ENCODE measurements around the gene TTC7B. TPM values are rescaled to one million over a fixed set of nuclear protein-coding genes. Genes with fewer than 3 reads are reported as not detected.
A peak's percentile ranks its signal among the peaks of the same experiment; 100 is the strongest.

TTC7B gene
- total RNA-seq, 1 donor from 2014 or later, result 32.4 TPM

DNA sequence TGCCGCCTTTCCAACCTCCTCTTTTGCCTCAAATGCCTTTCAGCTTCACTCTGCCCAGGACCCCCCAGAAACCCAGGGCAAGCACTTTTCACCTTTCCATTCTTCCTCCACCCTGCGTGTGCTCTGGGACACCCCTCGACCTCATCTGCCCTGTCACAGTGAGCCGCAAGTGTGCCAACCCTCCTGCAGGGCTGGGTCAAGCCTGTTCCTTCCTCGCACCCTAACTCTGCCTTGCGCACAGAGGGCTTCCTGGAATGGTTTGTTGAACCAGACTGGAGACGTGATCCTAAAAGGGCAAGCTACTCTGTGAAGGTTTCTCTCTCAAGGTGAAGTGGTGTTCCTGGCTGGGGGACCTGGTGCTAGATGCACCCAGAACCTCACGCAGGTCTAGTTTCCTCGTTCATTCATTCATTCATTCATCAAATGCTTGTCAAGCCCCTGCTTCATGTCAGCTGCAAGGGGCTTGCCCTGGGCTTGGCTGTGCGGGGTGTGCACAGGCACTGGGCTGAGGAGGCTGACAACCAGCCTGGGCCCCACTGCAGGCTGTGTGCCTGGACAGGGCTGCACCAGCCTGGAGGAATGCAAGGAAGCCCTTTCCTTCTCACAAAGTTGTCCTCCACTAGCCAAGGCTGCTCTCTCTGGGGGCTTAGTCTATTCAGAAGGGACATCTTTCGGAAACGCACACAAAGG lies 232.2 kb downstream of the TTC7B start:
- no peak for DNase-seq (ENCODE audit: low spot score)
- no peak for ATAC-seq

DNA sequence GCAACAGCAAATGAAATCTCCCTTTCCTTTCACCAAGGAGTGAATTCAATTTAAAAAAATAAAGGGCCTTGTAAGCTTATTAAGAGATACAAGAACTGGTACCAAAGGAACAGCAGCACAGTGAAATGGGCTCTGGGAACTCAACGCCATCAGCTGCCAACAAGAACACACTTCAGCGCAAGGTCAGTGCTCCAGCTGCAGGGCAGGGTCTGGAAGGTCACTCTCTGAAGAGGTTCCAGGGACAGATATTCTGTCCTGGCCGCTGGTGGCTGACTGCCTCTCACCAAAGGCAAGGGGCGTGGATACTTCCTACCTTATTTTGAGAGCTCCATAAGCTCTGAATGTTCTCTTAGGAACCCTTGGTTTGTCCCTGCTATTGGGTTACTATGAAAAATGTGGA lies 232.8 kb downstream of the TTC7B start:
- DNase-seq (ENCODE audit: low spot score), result no peak
- no peak for ATAC-seq

DNA sequence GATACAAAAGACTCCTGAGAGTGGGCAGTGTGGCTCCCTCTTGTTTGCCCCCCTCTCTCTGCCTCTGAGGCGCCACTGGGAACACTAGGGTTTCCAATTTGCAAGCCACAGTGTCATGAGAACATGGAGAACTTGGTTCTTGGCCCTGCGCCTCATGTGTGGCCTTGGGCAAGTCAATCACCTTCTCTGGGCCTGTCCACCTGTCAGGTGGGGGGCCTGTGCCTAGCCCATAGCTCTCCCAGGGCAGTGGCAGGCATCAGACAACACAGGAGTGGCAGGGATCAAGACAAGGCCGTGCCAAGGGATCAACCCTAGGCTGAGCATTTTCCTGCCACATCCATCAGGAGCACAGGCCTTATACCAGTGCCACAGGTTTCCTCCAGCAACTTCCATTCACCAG lies 234.1 kb downstream of the TTC7B start:
- ATAC-seq (no peak), DNase-seq (ENCODE audit: low spot score) (no peak)

DNA sequence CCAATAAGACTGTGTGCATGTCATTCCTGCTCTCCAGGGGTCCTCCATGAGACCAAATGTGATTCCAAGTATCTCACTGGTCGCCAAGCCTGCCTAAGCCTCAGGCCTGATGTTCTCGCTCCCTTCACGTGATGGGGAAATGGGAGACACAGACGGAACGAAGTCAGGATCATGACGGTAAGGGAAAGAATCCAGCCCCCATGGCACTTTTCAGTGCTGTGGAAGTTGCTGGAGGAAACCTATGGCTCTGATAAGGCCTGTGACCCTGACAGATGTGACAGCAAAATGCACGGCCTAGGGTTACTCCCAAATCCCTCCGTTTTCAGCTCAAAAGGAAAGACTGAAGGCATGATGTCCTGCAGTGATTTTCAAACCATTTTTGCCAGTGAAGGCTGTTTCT lies 234.5 kb downstream of the TTC7B start:
- no peak for DNase-seq (ENCODE audit: low spot score)
- ATAC-seq, result no peak

DNA sequence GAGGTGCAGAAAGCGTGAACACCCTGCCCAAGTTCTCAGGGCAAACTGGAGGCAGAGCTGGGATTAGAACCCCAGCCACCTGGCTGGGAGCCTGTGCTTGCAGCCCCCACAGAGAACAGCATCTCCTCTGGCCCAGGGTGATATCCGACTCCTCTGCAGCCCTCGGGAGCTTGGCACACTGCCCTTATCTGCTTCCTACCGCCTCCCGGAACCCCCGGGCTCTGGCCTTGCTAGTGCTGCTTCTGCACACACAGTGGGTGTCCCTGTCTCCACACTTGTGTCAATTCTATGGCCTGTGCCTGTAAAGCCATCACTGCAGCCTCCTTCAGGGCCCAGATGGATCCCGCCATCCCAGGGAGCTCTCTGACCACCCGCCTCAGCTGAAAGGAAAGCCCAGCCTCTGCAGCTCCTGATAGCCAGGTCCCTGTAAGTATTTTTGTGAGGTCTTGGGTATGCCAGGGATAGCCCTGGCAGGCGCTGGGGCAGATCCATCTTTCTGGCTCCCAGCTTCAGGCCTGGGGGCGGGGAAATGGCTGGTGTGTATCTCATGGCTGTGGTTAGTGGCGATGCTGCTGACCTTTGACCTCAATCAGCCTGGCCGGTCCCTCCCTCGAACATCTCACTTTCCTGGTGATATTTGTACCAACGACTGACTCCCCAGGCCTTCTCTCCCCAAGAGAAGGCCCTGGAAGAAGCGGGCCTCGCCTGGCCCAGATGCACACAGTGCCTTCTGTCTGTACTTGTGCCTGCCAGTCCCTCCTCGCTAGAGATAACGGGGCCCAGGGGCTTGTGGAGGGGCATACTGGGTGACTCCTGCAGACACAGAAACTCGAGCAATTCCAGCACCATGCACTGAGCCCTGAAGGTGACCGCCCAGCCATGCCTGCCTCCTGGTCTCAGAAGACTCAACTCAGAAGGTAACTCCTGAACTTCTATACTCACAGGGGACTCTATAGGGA lies 235.6 kb downstream of the TTC7B start:
- DNase-seq (ENCODE audit: low spot score) (no peak), ATAC-seq (peak; percentile 9)

DNA sequence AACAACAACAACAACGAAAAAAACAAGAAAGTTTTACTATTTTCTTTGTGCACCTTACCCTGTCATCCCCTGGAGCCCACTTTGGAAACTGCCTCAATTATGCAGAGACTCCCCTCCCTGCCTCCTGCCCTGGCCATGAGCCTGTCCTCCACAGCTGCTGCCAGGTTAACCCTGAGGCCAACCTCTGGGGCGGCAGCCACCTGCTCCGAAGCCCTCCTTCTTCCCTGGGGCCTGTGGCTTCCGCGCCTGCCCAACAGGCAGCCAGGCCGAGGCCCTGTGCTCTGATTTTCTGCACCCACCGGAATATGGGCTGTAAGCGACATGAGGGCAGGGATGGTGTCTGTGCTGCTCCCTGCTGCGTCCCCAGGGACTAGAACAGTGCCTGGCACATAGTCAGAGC lies 236.4 kb downstream of the TTC7B start:
- ATAC-seq, result no peak
- DNase-seq (ENCODE audit: low spot score), result no peak

DNA sequence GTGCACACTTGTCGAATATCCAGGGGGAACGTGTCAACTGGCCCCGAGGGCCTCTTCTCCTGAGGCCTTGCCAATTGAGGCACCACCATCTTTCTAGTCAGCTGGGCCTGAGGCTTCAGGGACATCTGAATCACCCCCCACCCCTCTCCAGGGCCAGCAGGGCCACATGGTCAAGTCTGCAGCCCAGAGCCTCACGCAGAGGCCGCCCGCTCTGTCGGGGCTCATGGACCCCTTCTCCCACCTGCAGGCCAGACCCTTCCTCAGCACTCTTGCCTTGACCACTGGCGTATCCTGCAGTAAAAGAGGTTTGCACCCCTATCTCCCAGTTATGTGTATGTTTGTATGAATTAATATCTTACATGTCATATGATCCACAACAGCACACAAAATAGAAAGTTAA lies 237.1 kb downstream of the TTC7B start:
- DNase-seq (ENCODE audit: low spot score) (no peak), ATAC-seq (no peak)

DNA sequence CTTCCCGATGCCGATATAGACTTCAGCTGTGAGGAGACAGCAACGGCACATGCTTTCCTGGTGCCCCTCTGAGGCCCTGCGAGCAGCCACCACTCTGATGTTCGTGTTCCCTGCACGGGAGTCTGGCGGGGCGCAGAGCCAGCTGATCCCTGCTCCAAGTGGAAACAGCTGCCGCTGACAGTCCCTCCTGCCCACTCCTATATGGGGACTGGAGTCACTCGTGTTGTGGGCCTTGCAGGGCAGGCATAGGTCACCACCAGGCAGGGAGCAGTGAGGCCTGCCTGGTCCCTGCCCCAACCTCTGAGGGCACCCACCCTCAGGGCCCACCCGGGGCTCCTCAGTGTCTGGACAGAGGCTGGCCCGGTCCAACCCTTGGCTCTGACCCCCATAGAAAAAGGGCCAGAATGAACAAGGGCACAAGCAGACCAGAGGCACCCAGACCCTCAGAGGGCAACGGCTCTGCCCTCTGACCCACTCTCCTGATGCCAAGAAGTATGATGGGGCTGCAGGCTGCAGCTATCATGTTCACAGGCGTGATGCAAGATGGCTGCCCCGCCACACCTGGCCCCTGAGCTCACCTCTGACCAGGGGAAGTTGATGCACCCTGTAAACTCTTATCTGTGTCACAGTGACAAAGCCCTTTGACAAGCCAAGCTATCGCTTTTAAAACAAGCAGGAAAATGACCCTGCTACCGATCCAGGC lies 237.8 kb downstream of the TTC7B start:
- no peak for ATAC-seq
- DNase-seq (ENCODE audit: low spot score), result no peak

DNA sequence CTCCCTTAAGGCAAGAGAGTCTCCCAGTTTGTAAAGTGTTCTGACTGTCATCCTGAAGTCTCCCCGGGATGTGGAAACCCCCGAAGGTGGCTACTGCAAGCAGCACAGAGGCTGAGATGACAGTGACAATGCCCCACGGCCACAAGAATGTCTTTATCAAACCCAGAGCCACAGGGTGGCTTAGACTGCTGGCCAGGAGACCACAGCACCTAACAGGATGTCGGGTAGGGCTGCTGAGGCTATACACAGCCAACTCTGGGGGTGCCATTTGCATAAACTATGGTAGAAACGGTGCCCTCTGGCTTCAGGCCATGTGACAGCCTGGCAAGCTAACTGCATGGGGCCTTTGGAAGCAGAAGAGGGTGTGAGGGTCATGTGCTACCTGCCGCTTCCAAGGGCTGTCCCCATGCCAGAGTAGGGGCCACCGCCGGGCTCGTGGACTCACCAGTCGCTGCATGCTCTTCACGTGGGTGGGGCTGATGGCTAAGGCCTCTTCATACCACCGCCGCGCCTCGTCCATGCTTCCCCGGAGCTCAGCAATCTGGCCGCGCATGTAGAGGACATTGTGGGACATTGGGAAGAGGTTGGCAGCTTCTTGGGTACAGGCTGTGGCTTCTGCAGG lies 238.5 kb downstream of the TTC7B start:
- no peak for DNase-seq (ENCODE audit: low spot score)
- no peak for ATAC-seq

DNA sequence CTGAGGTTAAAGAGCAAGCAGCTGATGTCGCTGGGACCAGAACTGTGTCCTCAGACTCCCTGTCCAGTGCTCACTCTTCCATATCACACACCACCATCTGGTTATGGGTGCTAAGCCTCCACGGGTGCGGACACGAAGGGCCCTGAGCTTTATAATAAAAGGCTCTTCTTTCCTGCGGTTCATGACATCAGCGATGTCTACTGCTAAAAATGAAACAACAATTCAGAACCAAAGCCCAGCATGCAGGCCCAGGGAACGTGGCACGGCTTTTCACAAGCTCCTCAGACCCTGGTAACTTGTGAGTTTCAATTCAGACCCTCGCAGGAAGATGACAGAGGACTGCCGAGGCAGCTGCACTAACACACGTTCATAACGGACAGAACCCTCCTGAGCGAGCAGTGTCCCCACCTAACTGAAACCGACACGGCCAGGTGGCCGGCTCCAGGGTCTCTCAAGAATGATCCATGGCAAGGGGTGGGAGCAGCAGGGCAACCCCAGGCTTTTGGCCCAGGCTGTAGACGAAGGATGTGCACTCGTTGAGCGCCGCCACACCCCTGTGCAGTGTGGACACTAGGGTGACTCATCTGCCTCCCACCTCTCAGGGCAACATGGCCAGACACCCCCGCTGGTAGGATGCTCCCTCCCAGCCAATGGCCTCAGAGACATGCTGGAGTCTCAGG lies 239.1 kb downstream of the TTC7B start:
- no peak for DNase-seq (ENCODE audit: low spot score)
- no peak for ATAC-seq

DNA sequence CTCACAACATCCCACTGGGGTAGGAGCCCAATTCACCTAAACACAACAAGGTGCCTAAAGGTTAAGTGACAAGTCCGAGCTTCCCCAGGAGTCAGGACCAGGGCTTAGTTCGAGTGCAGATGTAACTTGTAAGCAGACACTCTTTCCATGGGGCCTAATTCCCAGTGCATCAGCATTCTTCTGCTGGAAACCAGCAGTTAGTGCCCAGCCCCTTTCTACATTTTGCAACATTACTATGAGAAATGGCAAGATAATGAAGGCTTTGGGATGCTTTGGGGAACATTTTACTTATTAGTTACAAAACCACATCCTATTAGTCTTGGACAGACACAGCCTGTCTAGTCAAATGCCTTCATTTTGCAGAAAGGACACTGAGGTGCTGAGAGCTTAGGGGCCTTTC lies 239.6 kb downstream of the TTC7B start:
- ATAC-seq (no peak), DNase-seq (ENCODE audit: low spot score) (no peak)

DNA sequence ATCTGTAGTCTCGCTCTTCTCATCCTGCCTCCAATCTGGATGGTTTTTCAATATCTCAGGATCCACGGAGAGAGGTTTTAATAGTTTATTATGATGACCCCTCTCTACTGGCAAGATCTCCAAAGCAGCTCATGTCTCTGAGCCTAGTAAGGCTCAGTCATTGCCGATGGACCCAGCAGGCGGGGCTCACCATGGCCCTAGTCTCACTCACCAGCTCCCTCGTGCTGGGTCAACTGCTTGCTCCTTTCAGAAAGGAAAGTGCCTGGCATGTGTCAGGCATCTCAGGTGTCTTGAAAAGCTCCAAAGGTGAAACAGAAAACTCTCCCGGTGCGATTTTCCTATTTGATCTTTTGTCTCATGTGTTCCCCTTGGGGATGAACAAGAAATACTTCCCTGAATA lies 240.4 kb downstream of the TTC7B start:
- DNase-seq (ENCODE audit: low spot score) (no peak), ATAC-seq (no peak)

DNA sequence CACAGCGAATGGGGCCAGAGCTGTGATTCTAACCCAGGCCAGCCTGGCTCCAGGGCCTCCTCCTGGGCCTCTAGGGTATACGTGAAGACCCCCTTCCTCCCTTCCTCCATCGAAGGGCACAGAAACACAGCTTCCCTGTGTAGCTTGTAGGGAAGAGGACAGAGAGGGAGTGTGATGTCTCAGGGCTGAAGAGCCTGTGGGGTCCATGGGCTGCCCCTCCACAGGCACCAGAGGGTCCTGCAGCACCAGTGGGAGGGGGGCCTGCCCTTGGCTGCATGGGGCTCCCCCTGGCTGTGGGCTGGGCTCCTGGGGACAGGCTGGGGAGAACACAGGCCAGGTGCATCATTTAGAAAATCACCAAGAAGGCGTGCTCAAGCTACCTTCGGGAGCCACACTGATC lies 240.9 kb downstream of the TTC7B start:
- ATAC-seq (no peak), DNase-seq (ENCODE audit: low spot score) (no peak)

DNA sequence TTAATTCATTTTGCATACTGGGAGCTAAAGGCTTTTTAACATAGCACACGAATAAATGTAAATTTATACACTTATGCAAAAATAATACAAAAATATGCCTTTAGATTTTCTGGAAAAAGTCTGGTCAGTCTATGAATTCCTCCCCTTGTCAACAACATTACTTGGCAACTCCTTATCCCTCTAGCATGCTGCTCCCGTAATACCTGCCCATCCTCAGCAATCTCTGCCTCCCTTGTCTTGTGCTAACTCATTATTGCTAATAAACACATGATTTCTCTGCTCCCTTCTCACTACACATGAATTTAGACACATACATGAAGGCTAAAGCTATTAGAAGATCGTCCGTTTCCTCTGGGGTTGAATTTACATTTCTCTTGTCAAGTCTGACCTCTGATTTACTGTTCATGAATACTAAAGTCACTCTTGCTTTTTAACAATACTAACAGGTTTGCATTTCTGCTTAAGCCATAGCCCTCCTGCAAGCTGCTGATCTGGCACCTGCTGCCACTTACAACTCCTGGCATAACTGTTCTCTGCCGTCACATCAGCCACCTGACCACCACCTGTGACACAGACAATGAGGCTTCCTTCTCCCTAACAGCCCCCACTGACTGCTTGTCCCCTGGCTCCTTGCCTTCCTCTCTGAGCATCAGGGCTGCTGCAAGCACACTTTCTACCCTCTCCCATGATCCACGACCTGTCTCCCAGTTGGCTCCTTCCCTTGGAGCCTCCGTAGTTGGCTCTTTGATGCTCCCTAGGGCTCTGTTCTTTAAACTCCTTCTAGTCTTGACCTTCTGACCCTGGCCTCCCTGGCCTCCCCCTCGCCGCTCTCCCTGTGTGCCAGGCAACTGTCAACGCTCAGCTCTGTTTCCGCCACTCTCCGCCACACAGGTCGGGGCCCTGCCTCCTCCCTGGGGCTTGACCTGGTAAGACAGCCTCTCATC lies 241.8 kb downstream of the TTC7B start:
- DNase-seq (ENCODE audit: low spot score), result no peak
- ATAC-seq, result no peak

DNA sequence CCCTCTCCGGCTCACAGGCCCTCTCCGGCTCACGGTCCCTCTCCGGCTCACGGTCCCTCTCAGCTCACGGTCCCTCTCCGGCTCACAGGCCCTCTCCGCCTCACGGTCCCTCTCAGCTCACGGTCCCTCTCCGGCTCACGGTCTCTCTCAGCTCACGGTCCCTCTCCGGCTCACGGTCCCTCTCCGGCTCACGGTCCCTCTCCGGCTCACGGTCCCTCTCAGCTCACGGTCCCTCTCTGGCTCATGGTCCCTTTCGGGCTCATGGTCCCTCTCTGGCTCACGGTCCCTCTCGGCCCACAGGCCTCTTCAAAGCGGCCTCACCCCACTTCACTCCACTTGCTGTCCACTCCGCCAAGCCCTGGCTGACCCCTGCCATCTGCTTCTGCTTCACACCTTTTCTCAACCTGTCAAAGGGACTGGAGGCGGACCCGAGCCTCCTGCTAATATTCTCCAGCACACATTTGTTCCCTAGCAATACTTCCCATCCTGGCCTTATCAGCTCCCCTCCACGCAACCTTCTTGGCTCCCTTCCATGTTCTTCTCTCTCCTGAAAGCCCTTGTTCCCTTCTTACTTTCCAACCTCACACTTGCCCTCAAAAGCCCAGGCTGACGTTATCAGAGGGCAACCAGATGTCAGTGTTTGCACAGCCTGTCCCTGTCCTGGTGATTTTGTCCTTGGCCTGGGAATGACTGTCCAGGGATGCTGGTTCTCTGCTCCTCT lies 242.7 kb downstream of the TTC7B start:
- DNase-seq (ENCODE audit: low spot score) (no peak), ATAC-seq (no peak)

DNA sequence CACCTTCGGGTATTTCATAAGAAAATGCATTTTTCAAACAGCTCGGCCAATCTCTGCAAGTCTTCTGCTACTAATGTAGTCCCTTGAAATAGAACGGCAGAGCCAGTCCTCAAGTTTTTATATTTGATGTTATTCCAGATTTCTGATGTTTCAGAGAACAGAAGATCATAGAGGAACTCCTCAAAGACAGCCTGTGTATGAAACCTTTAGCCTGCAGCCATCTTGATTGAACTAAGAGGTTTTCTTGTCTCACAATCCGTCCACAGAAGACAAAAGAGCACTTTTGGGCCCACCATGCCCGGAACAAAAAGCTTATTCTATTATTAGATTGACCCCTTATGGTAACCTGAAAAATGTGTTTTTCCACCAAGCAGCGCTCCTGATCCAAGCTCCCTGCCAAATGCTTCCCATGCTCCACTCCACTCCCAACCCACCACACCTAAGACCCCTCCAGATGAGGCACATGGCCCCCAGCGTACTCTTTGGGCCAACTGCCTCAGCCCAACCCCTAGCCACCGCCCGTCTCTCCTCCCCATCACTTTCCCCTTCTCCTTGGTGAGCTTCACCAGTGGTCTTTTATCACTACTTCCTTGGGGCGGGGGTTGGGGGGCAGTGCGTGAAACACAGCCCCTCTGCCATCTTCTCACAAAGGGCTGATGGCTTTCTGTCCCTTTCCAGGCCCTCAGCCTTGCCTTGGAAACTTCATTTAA lies 243.6 kb downstream of the TTC7B start:
- no peak for DNase-seq (ENCODE audit: low spot score)
- ATAC-seq, result no peak

DNA sequence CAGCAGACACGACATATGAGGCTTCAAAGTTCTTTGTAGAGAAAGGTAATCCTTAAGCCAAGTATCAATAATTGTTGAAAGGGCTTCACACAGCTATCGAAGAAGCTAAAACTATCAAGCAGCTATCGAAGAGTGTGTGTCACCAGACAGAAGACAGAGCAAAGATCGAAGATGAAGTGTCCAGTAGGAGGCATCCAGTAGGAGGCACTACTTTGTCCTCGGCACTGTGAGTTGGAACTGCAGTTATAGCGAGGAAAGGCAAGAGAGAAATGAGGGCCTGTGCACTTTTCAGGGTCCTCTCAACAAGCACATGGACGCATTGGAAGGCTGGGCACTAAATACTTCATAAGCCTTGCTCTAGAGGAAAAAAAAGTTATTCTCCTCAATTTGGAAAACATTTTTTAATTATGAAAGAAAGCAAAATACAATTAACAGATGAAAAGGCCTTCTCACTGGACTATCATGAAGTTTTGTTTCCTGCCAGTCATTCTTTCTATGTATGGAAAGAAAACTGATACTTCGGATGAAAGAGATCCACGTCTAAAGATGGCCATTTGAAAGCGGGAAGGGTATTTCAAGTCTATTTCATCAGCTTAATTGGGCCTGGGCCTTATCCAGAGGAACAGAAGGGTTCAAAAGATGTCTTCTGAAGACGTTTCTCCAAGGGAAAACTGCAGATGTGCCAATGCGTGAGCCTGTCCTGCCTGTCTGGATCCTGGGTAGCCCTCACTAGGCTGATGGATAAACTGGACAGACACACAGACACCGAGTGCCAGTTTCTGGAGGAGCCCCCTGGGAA lies 244.9 kb downstream of the TTC7B start:
- DNase-seq (ENCODE audit: low spot score), result no peak
- no peak for ATAC-seq

All from left lobe of liver (tissue), 2 donors.